GM12878 (cell line): Measurements from ENCODE around the gene ZNF526. TPM values are rescaled to one million over a fixed set of nuclear protein-coding genes. Genes with fewer than 3 reads are reported as not detected.
A peak's percentile ranks its signal among the peaks of the same experiment; 100 is the strongest.

Experiments used
- CHD1 ChIP-seq: IDR thresholded peaks from 2 replicates; pipeline ENCODE4 v1.6.1; 2012; ENCODE audit warnings: low read depth, low read length, improper control_type of control experiment
- E2F4 ChIP-seq: IDR thresholded peaks from 2 replicates; pipeline ENCODE4 v1.6.1; 2012; ENCODE audit warnings: low read depth, low read length, improper control_type of control experiment
- EP300 ChIP-seq, 2 experiments: fragments of 150-350 bp in 1 of 2; IDR thresholded peaks; 2 replicates each; pipeline ENCODE4 v1.6.1; 2011 to 2012; ENCODE audit warnings: low read depth in 2 of 2, low read length in 2 of 2, borderline replicate concordance in 1 of 2, improper control_type of control experiment in 1 of 2, inconsistent platforms in 1 of 2; ENCODE audit not compliant: control insufficient read depth in 1 of 2
- ETV6 ChIP-seq, 2 experiments: fragments of 450-650 bp in 1 of 2; IDR thresholded peaks in 1 of 2; conservative IDR thresholded peaks in 1 of 2; 2 replicates each; pipeline ENCODE4 v1.6.1; 2014; ENCODE audit warnings: antibody characterized with exemption in 1 of 2, borderline replicate concordance in 1 of 2, low read depth in 1 of 2, mild to moderate bottlenecking in 1 of 2, moderate library complexity in 1 of 2
- MEF2B ChIP-seq: fragments of 450-650 bp; IDR thresholded peaks from 2 replicates; pipeline ENCODE4 v1.6.1; 2018; ENCODE audit warnings: mild to moderate bottlenecking, moderate library complexity; ENCODE audit not compliant: partially characterized antibody, poor library complexity, severe bottlenecking
- NFYB ChIP-seq: IDR thresholded peaks from 2 replicates; pipeline ENCODE4 v1.6.1; 2011; ENCODE audit warnings: low read depth, mild to moderate bottlenecking, low read length, improper control_type of control experiment, moderate library complexity; ENCODE audit not compliant: insufficient read depth
- NR2C2 ChIP-seq: IDR thresholded peaks from 2 replicates; pipeline ENCODE4 v1.6.1; 2011; ENCODE audit warnings: borderline replicate concordance, low read depth; ENCODE audit not compliant: control insufficient read depth, insufficient read length
- PML ChIP-seq: IDR thresholded peaks from 2 replicates; pipeline ENCODE4 v1.6.1; 2012; ENCODE audit warnings: low read length, inconsistent platforms
- RELA ChIP-seq: fragments of 450-650 bp; IDR thresholded peaks from 2 replicates; pipeline ENCODE4 v1.8.0; 2014; ENCODE audit warnings: borderline replicate concordance; ENCODE audit not compliant: partially characterized antibody
- SIX5 ChIP-seq: IDR thresholded peaks from 2 replicates; pipeline ENCODE4 v1.6.1; 2011; ENCODE audit warnings: mild to moderate bottlenecking, low read depth, low read length, moderate library complexity; ENCODE audit not compliant: severe bottlenecking
- SKIL ChIP-seq: fragments of 450-650 bp; IDR thresholded peaks from 2 replicates; pipeline ENCODE4 v1.6.1; 2017; ENCODE audit warnings: mild to moderate bottlenecking, low read depth, inconsistent platforms; ENCODE audit not compliant: poor library complexity, severe bottlenecking
- SMAD5 ChIP-seq: IDR thresholded peaks from 2 replicates; pipeline ENCODE4 v1.6.1; 2016; ENCODE audit warnings: antibody characterized with exemption, low read depth
- TARDBP ChIP-seq: IDR thresholded peaks from 2 replicates; pipeline ENCODE4 v1.6.1; 2016; ENCODE audit warnings: borderline replicate concordance
- ZNF217 ChIP-seq: fragments of 450-650 bp; IDR thresholded peaks from 2 replicates; pipeline ENCODE4 v1.6.1; 2017; ENCODE audit warnings: antibody characterized with exemption, mild to moderate bottlenecking
- ZSCAN29 ChIP-seq: fragments of 450-650 bp; IDR thresholded peaks from 2 replicates; pipeline ENCODE4 v1.6.1; 2017; ENCODE audit warnings: mild to moderate bottlenecking, moderate library complexity
- polyA plus RNA-seq, 11 experiments: library from polyadenylated mRNA; depleted of rRNA in 4 of 11; unstranded in 6 of 11; stranded (reverse) in 5 of 11; fragments of >200 nt; fragmentation: Nextera tagmentation in 4 of 11; fragmentation: Illumina TruSeq in 1 of 11; extraction: Ambion mirVana in 4 of 11; extraction: Trizol in 1 of 11; gene quantifications; 1 replicate in 1 of 11; 2 replicates in 10 of 11; pipeline versions ENCODE4 v1.2.1 to v1.2.3, GENCODE V29; 2011 to 2016; ENCODE audit warnings: inconsistent platforms in 2 of 11, missing spikeins in 2 of 11, low read depth in 1 of 11
- total RNA-seq, 4 experiments: library from RNA; depleted of rRNA in 3 of 4; stranded (reverse); fragments of >200 nt in 3 of 4; fragmentation: Illumina TruSeq in 1 of 4; extraction: Trizol in 1 of 4; gene quantifications; 2 replicates each; pipeline versions ENCODE4 v1.2.1 to v1.2.3, GENCODE V29; 2013 to 2021
- TF ChIP-seq, protein P1 (sequence below): fragments of 450-650 bp; formaldehyde crosslinking; IDR thresholded peaks from 2 replicates; pipeline ENCODE4 v1.4.0; 2020; ENCODE audit warnings: mild to moderate bottlenecking, moderate library complexity
- TF ChIP-seq, protein P2 (sequence below): fragments of 450-650 bp; IDR thresholded peaks from 2 replicates; pipeline ENCODE4 v1.6.1; 2017; ENCODE audit warnings: mild to moderate bottlenecking
- TF ChIP-seq, protein P3 (sequence below): IDR thresholded peaks from 2 replicates; pipeline ENCODE4 v1.6.1; 2012; ENCODE audit warnings: low read depth, low read length, improper control_type of control experiment

The ZNF526 gene
- total and polyA plus RNA-seq, 10 of the 15 experiments (the other 5 are each of a cell fraction or from before 2014, with no cell fraction given) = 1.8 to 18.3 (median 5.5) TPM

GRCh38 chr19:42268704-42269477, 48.8 kb downstream of the ZNF526 start, which contains the start of gene CIC (continued):
- TF ChIP-seq, protein P1, sequence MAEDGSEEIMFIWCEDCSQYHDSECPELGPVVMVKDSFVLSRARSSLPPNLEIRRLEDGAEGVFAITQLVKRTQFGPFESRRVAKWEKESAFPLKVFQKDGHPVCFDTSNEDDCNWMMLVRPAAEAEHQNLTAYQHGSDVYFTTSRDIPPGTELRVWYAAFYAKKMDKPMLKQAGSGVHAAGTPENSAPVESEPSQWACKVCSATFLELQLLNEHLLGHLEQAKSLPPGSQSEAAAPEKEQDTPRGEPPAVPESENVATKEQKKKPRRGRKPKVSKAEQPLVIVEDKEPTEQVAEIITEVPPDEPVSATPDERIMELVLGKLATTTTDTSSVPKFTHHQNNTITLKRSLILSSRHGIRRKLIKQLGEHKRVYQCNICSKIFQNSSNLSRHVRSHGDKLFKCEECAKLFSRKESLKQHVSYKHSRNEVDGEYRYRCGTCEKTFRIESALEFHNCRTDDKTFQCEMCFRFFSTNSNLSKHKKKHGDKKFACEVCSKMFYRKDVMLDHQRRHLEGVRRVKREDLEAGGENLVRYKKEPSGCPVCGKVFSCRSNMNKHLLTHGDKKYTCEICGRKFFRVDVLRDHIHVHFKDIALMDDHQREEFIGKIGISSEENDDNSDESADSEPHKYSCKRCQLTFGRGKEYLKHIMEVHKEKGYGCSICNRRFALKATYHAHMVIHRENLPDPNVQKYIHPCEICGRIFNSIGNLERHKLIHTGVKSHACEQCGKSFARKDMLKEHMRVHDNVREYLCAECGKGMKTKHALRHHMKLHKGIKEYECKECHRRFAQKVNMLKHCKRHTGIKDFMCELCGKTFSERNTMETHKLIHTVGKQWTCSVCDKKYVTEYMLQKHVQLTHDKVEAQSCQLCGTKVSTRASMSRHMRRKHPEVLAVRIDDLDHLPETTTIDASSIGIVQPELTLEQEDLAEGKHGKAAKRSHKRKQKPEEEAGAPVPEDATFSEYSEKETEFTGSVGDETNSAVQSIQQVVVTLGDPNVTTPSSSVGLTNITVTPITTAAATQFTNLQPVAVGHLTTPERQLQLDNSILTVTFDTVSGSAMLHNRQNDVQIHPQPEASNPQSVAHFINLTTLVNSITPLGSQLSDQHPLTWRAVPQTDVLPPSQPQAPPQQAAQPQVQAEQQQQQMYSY = no peak
- TF ChIP-seq CHD1 = no peak
- TF ChIP-seq PML = no peak
- TF ChIP-seq ETV6 (conservative IDR thresholded peaks at IDR 0.05 in 1 of 2, IDR thresholded peaks at IDR 0.05 in 1 of 2; ENCODE audit: borderline replicate concordance in 1 of 2, low read depth in 1 of 2) = no peak
- TF ChIP-seq NFYB = peak; percentile 93
- TF ChIP-seq NR2C2 = no peak
- TF ChIP-seq, protein P2, sequence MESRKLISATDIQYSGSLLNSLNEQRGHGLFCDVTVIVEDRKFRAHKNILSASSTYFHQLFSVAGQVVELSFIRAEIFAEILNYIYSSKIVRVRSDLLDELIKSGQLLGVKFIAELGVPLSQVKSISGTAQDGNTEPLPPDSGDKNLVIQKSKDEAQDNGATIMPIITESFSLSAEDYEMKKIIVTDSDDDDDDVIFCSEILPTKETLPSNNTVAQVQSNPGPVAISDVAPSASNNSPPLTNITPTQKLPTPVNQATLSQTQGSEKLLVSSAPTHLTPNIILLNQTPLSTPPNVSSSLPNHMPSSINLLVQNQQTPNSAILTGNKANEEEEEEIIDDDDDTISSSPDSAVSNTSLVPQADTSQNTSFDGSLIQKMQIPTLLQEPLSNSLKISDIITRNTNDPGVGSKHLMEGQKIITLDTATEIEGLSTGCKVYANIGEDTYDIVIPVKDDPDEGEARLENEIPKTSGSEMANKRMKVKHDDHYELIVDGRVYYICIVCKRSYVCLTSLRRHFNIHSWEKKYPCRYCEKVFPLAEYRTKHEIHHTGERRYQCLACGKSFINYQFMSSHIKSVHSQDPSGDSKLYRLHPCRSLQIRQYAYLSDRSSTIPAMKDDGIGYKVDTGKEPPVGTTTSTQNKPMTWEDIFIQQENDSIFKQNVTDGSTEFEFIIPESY = no peak; the same call in 1 of the 2 replicates
- TF ChIP-seq EP300 (IDR thresholded peaks at IDR 0.05; ENCODE audit: borderline replicate concordance in 1 of 2, control insufficient read depth in 1 of 2, low read depth in 2 of 2, low read length in 2 of 2) = no peak
- no peak for TF ChIP-seq SMAD5
- TF ChIP-seq E2F4 = no peak
- TF ChIP-seq SIX5 = peak; percentile 95
- TF ChIP-seq ZNF217 = no peak
- TF ChIP-seq, protein P3, sequence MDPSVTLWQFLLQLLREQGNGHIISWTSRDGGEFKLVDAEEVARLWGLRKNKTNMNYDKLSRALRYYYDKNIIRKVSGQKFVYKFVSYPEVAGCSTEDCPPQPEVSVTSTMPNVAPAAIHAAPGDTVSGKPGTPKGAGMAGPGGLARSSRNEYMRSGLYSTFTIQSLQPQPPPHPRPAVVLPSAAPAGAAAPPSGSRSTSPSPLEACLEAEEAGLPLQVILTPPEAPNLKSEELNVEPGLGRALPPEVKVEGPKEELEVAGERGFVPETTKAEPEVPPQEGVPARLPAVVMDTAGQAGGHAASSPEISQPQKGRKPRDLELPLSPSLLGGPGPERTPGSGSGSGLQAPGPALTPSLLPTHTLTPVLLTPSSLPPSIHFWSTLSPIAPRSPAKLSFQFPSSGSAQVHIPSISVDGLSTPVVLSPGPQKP = peak; percentile 15
- peak; percentile 99 for TF ChIP-seq SKIL
- TF ChIP-seq TARDBP = peak; percentile 80
- TF ChIP-seq MEF2B = no peak
- peak; percentile 34 for TF ChIP-seq RELA
- TF ChIP-seq ZSCAN29 = no peak
